22Rv1 (cell line): Measurements from ENCODE around the gene SYPL2.

Experiments
- ZFX ChIP-seq: fragments of 450-650 bp; IDR thresholded peaks from 2 replicates; pipeline ENCODE4 v1.6.1; 2017; ENCODE audit warnings: antibody characterized with exemption, borderline replicate concordance
- TF ChIP-seq, protein P1 (sequence below): fragments of 450-650 bp; IDR thresholded peaks from 2 replicates; pipeline ENCODE4 v1.5.1; 2017; ENCODE audit warnings: mild to moderate bottlenecking

DNA sequence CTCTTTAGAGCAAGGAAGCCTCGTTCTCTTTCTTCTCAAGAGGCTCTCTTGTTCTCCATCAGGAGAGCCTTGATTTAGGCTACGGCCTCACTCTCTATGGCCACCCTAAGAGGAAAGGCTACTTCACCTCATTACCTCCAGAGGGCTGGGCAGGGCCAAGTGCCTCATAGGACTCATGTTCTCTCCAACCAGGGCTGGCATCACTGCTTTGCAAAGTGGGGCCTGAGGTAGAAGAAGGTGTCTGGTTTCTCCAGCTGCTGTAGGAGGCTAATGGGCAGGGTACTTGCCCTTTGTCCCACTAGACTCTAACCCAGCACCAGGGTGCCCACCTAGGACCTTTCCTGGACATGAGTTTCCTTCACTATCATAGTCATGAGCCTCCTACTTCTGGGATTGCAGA is 15.3 kb downstream of the SYPL2 start:
- TF ChIP-seq, protein P1, sequence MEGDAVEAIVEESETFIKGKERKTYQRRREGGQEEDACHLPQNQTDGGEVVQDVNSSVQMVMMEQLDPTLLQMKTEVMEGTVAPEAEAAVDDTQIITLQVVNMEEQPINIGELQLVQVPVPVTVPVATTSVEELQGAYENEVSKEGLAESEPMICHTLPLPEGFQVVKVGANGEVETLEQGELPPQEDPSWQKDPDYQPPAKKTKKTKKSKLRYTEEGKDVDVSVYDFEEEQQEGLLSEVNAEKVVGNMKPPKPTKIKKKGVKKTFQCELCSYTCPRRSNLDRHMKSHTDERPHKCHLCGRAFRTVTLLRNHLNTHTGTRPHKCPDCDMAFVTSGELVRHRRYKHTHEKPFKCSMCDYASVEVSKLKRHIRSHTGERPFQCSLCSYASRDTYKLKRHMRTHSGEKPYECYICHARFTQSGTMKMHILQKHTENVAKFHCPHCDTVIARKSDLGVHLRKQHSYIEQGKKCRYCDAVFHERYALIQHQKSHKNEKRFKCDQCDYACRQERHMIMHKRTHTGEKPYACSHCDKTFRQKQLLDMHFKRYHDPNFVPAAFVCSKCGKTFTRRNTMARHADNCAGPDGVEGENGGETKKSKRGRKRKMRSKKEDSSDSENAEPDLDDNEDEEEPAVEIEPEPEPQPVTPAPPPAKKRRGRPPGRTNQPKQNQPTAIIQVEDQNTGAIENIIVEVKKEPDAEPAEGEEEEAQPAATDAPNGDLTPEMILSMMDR: no peak
- TF ChIP-seq ZFX: no peak
